T-helper 2 cell (primary cell): ENCODE results near the gene TCF12.
"Not testable (repeated sequence)": the region's sequence is repeated elsewhere in the genome, so short reads cannot be mapped to it uniquely, and the experiment has no call there.

Experiments used
- DNase-seq, 5 experiments: peaks; one replicate each; pipeline versions ENCODE4 v3.0.0 to v3.0.0-alpha.2; 2012 to 2022

Gene TCF12

GRCh38 chr15:56948000-56948763 is 29.7 kb downstream of the TCF12 start:
- no peak for DNase-seq

GRCh38 chr15:56948764-56949101 is 30.3 kb downstream of the TCF12 start:
- no peak for DNase-seq

- DNase-seq: no peak
Measured at GRCh38 chr15:56950979-56951378, 32.5 kb downstream of the TCF12 start.

- no peak for DNase-seq
Measured at GRCh38 chr15:56953790-56954189, 35.3 kb downstream of the TCF12 start.

- not testable (repeated sequence) for DNase-seq
Measured at GRCh38 chr15:56955011-56955410, 36.6 kb downstream of the TCF12 start.

- DNase-seq: no peak
Measured at GRCh38 chr15:56956538-56956937, 38.1 kb downstream of the TCF12 start.

- no peak for DNase-seq
Measured at GRCh38 chr15:56957812-56958406, 39.5 kb downstream of the TCF12 start.

- DNase-seq: no peak
Measured at GRCh38 chr15:56959318-56959648, 40.8 kb downstream of the TCF12 start.

GRCh38 chr15:56960116-56960515 is 41.7 kb downstream of the TCF12 start:
- no peak for DNase-seq

GRCh38 chr15:56963126-56963525 is 44.7 kb downstream of the TCF12 start:
- no peak for DNase-seq

- DNase-seq: no peak
Measured at GRCh38 chr15:56963710-56964109, 45.3 kb downstream of the TCF12 start.

- DNase-seq: peak in 1 of 5 experiments; percentile 30
Measured at GRCh38 chr15:56964182-56964581, 45.7 kb downstream of the TCF12 start.

GRCh38 chr15:56965231-56966013 is 47.0 kb downstream of the TCF12 start:
- DNase-seq: no peak

- DNase-seq: no peak
Measured at GRCh38 chr15:56967336-56967735, 48.9 kb downstream of the TCF12 start.

- no peak for DNase-seq
Measured at GRCh38 chr15:56968256-56968655, 49.8 kb downstream of the TCF12 start.

- no peak for DNase-seq
Measured at GRCh38 chr15:56968821-56969220, 50.4 kb downstream of the TCF12 start.

GRCh38 chr15:56969265-56969895 is 50.9 kb downstream of the TCF12 start:
- no peak for DNase-seq

- DNase-seq: no peak
Measured at GRCh38 chr15:56971571-56971970, 53.1 kb downstream of the TCF12 start.

GRCh38 chr15:56972016-56972415 is 53.6 kb downstream of the TCF12 start:
- no peak for DNase-seq

GRCh38 chr15:56972426-56972825 is 54.0 kb downstream of the TCF12 start:
- DNase-seq: no peak

- no peak for DNase-seq
Measured at GRCh38 chr15:56973463-56973862, 55.0 kb downstream of the TCF12 start.

GRCh38 chr15:56977232-56977631 is 58.8 kb downstream of the TCF12 start:
- DNase-seq: no peak

- DNase-seq: no peak
Measured at GRCh38 chr15:56978898-56979662, 60.6 kb downstream of the TCF12 start.
